GM18511 (cell line): ENCODE measurements around the gene ZDHHC3.

Experiments used
- ATAC-seq: cut with Tn5 transposase; IDR thresholded peaks from one replicate; pipeline ENCODE4 v1.9.1; 2021; ENCODE audit warnings: mild to moderate bottlenecking, moderate library complexity; ENCODE audit not compliant: unreplicated experiment

Gene ZDHHC3

DNA sequence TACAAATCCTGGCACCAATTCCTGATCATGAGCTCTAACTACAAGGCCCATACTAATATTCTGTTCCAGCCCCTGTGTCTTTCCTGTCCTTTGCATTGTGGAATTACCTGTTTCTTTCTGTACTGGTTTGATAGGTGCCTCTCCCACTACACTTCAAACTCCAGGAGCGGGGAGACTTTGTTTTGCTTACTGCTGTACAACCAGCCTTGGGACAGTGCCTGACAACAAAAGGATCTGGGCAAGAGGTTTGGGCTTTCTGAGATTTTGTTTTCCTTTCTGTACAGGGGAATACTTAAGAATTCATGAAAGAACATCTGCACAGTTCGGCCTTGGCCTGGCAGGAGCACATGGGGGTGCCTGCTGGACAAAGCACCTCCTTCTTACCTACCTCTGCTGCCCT, 45.1 kb downstream of the ZDHHC3 start:
- ATAC-seq, result no peak

DNA sequence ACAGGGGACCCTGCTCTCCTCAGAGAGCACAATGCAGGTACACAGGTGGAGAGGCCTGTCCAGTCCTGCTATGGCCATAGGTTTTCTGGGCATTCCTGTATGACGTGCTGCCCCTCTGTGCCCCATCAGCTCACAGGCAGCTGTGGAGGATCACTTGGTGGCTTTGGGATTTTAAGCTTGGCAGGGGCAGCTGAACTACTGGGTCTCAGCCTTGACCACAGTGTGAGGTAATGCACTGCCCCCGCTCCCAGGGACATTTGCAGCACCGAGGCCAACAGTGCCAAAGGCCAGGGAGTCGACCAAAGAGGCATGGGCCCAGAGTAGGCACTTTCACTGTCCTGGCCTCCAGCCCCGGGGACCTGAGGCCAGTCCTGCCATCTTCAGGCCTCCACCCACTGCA, 46.2 kb downstream of the ZDHHC3 start:
- ATAC-seq, result no peak

DNA sequence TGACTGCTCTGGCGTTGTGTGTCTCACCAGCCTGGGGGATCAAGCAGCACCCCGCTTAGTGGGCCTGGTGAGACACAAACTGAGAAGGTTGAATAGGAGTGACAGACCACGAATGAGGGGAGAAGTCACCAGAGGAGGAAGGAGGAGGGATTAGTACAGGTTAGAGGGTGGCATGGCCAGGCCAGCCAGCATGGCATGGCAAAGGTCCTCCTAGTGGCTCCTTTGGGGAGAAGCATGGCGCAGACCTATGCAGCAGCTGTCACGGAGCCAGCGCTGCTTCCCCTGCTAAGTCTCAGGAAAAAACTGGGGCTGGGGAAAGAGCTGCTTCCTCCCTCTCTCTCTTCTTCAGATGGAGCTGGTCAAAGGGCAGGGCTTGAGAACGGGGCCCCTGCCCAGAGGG, 48.6 kb downstream of the ZDHHC3 start:
- ATAC-seq, result no peak

DNA sequence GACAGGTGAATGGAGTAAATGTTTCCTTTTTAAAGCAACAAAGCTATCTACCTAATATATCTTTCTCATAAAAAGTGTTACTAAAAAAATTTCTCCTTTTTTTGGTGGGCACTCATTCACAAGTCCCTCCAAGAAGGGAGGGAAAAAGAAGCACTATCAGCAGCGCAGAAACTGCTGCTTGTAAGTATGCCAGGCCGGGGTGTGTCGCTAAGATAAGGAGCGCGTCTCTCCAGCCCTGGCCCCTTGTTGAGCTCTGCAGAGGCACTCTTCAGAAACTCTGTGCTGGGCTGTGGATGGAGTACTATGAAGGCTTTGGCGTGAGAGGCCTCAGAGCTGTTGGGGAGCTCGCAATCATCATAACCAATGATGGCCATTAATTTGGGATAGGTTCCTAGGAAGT, 49.1 kb downstream of the ZDHHC3 start:
- ATAC-seq, result no peak

DNA sequence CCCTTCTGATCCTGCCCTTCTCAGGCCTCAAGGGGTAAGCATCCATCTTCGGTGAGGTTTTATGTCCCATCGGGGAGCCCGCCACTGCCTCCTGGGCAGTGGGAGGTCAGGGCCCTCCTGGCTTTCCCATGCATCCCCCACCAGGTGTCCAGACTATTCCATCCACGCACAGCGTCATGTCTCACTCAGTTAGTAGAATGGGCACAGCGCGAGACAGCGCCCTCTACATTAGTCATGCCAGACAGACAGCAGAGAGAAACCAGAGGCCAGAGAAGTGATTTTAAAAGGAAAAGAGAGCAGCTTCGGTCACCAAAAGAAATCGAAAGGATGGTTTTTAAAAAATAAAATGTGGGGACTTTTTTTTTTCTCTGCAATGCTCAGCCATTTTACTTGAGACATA, 49.8 kb downstream of the ZDHHC3 start:
- no peak for ATAC-seq

DNA sequence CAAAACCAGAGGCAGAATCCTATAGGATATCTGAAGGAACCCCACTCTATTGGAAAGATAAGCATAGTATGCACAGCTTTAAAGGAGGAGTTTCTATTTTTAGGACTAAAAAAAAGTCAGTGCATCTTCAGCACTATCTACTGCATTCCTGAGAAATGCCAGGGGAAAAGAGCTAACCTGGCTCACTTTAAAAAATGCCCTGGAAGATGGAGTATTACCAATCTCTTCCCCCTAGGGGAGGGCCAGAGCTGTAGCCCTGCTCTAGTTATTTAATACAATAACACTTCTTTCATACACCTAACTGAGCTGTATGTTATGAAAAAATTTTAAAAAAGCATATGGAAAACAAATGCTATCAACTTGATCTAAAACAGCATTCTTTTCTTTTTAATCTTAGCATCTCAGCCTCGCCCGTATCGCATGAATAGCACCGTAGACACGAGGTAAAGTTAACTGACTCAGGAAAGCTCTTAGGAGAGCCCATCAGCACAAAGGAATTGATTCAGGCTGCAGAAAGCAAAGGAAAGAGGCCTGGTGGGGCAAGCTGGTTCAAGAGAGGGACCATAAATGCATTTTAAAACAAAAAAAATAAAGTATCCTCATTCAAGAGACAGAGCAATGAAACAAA, 51.4 kb downstream of the ZDHHC3 start:
- no peak for ATAC-seq

DNA sequence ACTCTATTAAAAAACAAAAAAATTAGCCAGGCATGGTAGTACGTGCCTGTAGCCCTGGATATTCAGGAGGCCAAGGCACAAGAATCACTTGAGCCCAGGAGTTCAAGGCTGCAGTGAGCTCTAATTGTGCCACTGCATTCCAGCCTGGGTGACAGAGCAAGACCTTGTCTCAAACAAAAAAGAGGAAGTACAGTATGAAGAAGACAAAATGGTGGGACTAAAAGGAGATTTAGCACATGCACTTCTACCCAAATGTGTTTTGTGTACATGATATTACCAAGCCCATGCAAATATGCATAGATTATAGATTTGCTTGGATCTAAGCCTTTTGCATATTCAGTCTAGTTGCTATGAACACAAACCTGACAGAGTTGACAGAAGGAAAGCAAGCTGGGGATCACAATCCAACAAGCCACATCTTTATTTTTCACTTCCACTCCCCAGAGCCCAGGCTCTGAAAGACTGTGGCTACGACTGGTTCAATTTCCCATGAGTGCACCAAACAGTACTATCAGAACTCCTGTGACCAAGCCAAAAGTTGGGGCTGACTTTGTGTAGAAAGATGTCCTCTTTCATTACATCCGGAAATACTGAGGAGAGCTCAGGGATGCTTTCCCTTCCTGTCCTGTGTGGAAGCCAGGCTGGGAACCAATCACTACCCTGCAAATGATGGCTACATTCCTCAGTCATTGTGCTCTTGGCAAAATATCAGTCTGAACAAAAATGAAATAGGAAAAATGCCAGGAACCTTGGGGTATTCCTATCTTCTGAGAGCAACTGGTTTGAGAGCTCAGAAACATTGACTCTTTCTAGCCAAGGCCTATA, 52.1 kb downstream of the ZDHHC3 start:
- ATAC-seq, result no peak

DNA sequence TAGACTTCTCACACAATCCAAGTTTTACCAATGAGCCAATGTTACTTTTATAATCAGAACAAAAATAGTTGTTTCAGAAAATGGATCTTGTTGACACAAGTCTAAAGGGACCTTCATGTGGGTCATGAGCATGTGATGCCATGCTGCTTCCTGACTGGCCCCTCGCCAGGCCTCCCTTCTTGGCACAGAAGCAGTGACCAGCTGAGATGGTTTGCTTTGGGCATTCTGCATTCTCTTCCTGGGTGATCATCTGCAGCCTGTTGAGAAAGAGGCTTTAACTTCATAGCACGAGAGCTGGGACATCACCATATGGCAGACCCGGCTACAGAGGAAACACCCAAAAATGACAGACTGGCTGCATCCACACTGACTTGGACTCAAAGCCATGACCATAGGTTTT, 55.9 kb downstream of the ZDHHC3 start:
- ATAC-seq, result no peak

DNA sequence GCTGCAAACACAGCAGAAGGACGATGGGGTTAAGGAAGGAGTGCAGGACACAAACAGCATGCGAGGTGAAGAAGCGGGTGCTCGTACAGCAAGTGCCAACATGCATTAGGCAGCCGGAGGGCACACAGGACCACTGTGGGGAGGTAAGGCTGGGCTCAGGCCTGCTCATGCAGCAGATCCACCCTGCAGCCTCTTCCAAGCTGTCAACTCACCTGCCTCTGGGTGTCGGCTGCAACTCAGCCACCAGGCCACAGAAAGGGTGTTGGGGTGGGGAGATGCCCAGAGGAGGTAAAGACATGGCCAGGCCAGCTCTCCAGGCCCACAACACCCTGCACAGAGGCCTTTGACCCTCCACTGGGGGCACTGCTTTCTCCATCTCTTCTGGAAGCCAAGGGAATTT, 57.4 kb downstream of the ZDHHC3 start:
- no peak for ATAC-seq

DNA sequence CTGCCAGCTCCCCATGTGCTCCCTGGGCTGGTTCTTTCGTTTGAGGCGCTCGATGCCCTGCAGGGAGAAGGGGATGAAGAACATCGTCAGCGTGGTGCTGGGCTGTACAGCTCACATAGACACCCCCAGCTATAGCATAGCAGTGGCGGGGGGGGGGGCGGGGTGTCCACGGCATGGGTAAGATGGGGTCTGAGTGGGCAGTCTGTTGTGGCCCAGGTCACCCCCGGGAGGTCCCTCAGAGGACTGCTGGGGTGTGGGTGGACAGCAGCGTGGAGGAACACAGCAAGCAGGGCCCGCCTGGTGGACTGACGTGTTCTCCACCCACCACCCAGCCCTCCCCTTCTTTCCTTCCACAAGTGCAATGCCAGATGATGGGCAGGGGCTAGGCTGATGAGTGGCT, 57.9 kb downstream of the ZDHHC3 start:
- ATAC-seq, result no peak

DNA sequence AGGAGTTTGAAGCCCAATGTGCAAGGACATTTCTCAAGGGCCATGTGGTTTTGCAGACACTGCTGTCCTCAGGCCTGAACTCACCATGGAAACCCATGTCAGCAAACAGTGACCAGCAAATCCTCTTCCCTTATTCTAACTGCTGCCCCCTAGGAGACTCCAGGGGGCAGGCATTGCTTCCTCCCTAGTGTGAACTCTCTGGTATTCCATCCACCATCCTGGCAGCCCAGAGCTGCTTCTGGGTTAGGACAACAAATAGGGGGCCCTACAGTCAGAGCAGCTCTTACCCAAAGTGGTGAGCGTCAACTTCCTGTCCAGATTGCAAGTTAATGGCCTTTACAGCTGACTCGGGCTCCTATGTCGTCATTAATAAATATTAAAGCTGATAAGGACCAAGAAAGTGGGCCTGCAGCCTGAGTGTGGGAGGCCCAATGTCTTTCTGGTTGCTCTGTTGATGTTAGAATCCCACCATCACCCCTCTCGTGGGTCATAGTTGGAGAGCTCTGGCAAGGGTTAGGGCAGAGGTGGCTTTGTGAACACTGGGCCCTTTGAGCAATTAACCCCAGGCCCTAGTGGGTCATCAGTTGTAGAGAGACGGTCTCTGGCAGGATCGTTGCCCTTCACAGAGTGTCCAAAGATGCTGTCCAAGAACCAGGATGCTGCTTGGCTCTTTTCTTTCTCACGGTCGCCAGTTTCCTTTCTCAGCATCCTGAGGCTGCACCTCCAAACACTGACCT, 60.1 kb downstream of the ZDHHC3 start:
- no peak for ATAC-seq

DNA sequence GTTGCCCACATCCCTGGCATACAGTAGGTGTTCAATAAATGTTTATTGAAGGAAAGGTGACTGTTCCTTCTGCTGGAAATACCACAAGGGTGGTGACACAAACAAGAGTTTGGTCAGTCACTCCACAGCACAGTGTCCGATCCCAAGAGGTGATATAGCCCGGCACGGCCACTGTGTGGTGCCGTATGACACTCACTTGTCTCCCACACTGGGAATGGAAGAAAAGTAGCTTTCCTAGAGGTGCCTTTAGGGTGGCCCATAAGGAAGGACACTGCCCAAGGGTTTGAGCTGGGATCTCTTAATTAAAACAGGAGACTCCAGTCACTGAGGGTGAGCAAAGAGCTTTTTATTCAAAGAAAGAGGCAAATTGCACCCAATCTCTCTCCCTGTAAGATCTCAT, 61.0 kb downstream of the ZDHHC3 start:
- ATAC-seq, result no peak

DNA sequence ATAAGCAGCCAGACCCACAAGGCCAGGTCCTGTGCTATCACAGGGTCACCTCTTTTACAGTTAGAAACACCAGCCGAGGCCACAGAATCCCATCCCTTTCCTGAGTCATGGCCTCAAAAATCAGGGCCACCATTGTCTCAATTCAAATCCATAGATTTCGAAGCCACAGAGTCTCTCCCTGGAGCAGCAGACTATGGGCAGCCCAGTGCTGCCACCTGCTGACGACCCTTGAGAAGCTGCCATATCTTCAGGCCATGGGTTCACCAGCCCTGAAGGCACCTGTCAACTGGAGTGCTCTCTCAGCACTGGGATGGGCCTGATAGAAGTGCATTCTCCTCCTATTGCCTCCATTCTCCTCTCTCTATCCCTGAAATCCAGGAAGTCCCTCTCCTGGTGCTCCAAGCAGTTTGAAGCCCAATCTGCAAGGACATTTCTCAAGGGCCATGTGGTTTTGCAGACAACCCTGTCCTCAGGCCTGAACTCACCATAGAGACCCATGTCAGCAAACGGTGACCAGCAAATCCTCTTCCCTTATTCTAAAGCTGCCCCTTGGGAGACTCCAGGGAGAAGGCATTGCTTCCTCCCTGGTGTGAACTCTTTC, 62.0 kb downstream of the ZDHHC3 start:
- ATAC-seq, result no peak

DNA sequence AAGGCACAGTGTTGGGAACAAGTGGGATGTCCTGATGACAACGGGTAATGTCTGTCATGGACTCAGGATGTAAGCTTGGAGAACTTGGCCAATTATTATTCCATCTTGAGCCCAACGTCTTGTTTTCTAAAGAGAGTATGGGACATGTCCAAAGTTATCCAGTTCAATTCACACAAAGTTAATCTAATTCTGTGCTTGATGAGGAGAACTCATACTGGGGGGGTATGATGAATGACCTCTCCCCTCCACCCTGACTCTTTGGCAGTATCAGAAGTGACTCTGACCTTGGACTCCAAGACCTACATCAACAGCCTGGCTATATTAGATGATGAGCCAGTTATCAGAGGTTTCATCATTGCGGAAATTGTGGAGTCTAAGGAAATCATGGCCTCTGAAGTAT, 65.3 kb downstream of the ZDHHC3 start:
- ATAC-seq, result no peak

DNA sequence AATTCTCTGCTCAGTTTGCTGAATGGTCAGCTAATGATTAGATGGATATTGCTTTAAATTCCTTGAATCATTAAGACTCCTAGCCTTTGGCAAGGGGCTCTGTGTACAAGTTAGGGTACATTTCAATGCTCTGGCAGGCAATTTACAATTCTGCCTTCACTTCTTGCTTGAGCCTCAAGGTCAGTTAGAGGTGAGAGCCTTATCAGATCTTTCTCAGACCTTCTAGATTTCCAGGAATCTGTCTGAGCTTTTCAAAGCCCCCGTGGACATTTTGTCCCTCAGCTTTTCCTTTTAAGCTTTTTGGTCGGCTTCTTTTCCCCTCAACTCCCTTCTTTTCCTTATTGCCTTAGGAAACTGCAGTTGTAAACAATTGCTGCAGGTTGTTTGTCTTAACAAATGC, 66.9 kb downstream of the ZDHHC3 start:
- ATAC-seq, result no peak

DNA sequence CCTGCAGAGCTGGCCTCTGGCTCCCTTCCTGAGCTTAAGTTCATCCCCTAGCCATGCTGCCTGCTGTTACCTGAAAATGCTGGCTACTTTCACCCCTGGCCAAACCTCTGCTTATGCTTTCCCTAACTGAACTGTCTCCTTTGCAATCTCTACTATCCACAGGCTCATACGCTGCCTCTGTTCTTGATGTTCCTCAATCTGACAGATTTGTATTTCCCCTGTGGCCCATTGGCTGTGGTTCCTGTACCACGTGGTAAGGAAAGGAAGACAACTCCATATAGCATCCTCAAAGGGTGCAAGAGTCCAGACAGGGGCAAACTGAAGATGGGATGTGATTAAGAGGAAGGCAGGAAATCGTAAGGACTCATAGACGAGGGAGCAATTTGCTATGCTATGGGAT, 68.4 kb downstream of the ZDHHC3 start:
- ATAC-seq, result no peak

DNA sequence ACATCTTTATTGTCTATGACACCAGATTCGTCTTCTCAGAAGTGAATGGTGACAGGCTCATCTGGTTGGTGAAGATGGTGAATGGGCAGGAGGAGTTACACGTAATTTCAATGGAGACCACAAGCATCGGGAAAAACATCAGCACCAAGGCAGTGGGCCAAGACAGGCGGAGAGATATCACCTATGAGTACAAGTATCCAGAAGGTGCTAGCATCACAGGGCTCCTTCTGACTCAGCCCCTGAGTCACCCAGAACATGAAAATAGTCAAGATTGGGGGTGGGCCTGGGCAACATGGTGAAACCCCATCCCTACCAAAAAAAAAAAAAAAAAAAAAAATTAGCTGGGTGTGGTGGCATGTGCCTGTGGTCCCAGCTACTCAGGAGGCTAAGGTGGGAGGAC, 69.0 kb downstream of the ZDHHC3 start:
- no peak for ATAC-seq

DNA sequence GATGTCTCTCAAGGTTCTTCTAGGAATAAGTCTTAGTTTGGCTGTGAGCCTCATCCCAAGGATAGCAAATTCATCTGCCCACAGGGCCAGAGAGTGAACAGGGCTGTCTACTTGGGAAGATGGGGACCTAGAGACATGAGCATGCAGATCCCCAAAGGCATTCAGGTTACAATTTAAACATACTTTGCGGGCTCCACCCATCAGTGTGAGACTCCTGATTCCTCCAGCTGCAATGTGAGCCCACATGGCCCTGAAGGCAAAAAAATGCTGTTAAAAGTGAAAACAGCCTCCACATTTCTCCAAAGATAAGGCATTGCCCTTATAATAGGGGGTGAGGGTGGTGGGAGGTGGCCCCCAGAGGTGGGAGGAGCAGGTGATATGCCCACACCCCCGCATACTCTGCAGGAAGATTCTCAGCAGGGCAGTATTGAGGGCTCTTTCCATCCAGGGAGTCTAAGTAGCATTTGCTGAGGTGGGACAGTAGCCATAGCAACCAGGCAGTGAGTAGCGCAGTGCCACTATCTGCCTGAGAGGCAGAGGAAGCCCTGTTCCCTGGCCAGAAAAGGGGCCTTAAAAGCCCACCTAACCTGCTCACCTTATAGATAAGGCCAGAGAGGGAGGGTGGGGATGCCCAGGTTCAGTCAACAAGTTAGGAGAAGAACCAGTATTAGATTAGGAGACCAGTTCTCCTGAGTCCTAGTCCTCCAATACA, 70.4 kb downstream of the ZDHHC3 start:
- no peak for ATAC-seq

DNA sequence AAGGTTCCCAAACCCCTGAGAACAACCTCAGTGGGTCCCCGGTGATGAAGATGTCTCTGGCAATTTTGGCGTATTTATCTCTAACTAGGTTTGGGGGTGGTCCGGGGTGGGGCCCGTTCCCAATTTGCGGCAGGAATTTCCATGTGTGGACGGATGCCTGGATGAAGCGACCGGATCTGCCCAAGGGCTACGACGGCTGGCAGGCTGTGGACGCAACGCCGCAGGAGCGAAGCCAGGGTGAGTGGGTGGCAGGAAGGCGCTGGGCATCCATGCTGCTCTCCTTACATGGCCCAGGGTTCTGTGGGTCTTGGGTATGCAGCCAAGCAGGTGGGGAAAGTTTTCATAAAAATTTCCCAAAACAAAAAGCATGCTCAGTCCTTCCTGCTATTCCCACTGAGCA, 72.2 kb downstream of the ZDHHC3 start:
- ATAC-seq, result no peak

DNA sequence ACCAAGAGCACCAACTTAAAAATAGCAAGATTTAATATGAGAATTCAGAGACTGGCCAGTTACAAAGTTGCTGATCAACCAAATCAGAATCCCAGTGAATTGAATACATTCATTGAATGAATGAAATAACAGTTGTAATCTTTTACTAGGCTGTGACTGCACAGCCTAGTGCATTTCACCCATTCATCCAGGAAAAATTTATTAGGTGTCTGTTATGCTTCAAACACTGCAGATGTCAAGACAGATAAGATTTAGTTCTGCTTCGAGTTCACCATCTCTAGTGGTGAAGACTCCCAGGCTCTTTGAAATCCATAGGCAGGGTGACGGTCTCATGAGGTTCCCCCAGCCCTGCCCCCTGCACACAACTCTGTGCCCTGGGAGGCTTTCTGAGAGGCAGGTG, 72.7 kb downstream of the ZDHHC3 start:
- ATAC-seq, result no peak

DNA sequence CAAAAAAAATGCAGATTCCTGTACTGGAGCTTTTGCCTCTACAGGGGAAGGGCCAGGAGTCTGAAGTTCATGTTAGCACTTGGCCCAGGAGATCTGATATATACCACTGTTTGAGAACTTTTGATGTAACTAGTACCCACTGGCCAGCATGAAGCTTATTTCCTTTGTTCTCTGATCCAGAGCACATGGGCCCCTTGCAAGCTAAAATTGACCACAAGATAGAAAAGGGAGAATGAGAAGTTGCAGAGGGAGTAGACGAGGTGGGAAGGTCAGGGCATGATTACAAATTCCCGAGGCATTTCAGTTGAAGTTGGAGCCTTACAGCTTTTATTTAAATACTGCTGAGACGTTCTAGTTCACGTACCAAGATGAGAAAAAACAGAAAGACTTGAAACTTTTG, 73.3 kb downstream of the ZDHHC3 start:
- ATAC-seq, result no peak
